Bronchial epithelial cell (primary cell): ENCODE results near the gene CHRNE. TPM values are rescaled to one million over a fixed set of nuclear protein-coding genes. Genes with fewer than 3 reads are reported as not detected.
"Not testable (repeated sequence)": the region's sequence is repeated elsewhere in the genome, so short reads cannot be mapped to it uniquely, and the experiment has no call there.

Experiments used
- DNase-seq: peaks from one replicate; pipeline ENCODE4 v3.0.0-alpha.2; 2010; ENCODE audit warnings: low read depth
- FAIRE-seq: peaks from 2 replicates; lab custom pipeline; 2011; peaks lifted over from hg19 to GRCh38; lab: Jason Lieb, UNC
- H3K27me3 ChIP-seq: 2 replicates; pipeline ENCODE4 v1.5.1; 2011; ENCODE audit warnings: low read length; ENCODE audit not compliant: control insufficient read depth, insufficient read depth
- H3K36me3 ChIP-seq: 2 replicates; pipeline ENCODE4 v1.5.1; 2011; ENCODE audit warnings: low read length; ENCODE audit not compliant: control insufficient read depth, insufficient read depth
- H3K4me3 ChIP-seq: 2 replicates; pipeline ENCODE4 v1.5.1; 2011; ENCODE audit warnings: mild to moderate bottlenecking, low read depth, low read length, control low read depth
- CTCF ChIP-seq: IDR thresholded peaks from 2 replicates; pipeline ENCODE4 v1.5.1; 2011; ENCODE audit warnings: mild to moderate bottlenecking, moderate library complexity, low read length, control low read depth, inconsistent platforms; ENCODE audit not compliant: insufficient read depth, severe bottlenecking
- total RNA-seq: library from RNA; depleted of rRNA; stranded (reverse); fragments of >200 nt; gene quantifications from 2 replicates; pipeline ENCODE4 v1.2.1, GENCODE V29; 2014

Gene CHRNE
- total RNA-seq, 1 donor from 2014 or later: 0.79 TPM

- Histone ChIP-seq H3K36me3 (peaks cover 61% of the 10 kb centered on the region), H3K4me3 (no peak overlapping the region), H3K27me3 (no peaks in the 10 kb centered on the region)
- TF ChIP-seq CTCF: no peak
- DNase-seq (no peak), FAIRE-seq (no peak)
Measured at GRCh38 chr17:4880857-4881256, 22.0 kb downstream of the CHRNE start.

- FAIRE-seq (no peak), DNase-seq (no peak)
- Histone ChIP-seq H3K36me3 (peaks cover 49% of the 10 kb centered on the region), H3K4me3 (no peak overlapping the region), H3K27me3 (no peaks in the 10 kb centered on the region)
- TF ChIP-seq CTCF: no peak
Measured at GRCh38 chr17:4879601-4880000, 23.3 kb downstream of the CHRNE start.

- peaks cover 44% of the 10 kb centered on the region for H3K36me3 ChIP-seq
Measured at GRCh38 chr17:4877089-4877488, 25.8 kb downstream of the CHRNE start.

GRCh38 chr17:4872786-4873185 is 30.1 kb downstream of the CHRNE start:
- DNase-seq: no peak
- Histone ChIP-seq H3K4me3 (no peak overlapping the region), H3K27me3 (no peaks in the 10 kb centered on the region), H3K36me3 (peaks cover 22% of the 10 kb centered on the region)
- TF ChIP-seq CTCF: no peak
- no peak for FAIRE-seq

More at GRCh38 chr17:4877089-4877488, 25.8 kb downstream of the CHRNE start:
- TF ChIP-seq CTCF: no peak
- no peak for FAIRE-seq
- DNase-seq: no peak
- Histone ChIP-seq H3K4me3 (no peak overlapping the region), H3K27me3 (no peaks in the 10 kb centered on the region)

GRCh38 chr17:4870855-4871254 is 32.0 kb downstream of the CHRNE start:
- peaks cover 12% of the 10 kb centered on the region for H3K36me3 ChIP-seq
- no peaks in the 10 kb centered on the region for H3K27me3 ChIP-seq
- FAIRE-seq (no peak), DNase-seq (no peak)
- no peak for TF ChIP-seq CTCF
- H3K4me3 ChIP-seq: no peak overlapping the region

- H3K36me3 ChIP-seq: peaks cover 13% of the 10 kb centered on the region
- H3K4me3 ChIP-seq, FAIRE-seq, H3K27me3 ChIP-seq, DNase-seq: not testable (repeated sequence)
Measured at GRCh38 chr17:4869058-4869998, 33.6 kb downstream of the CHRNE start.

GRCh38 chr17:4867535-4867934 is 35.4 kb downstream of the CHRNE start:
- DNase-seq, FAIRE-seq: not testable (repeated sequence)

More at GRCh38 chr17:4867535-4867934, 35.4 kb downstream of the CHRNE start:
- H3K36me3 ChIP-seq, H3K4me3 ChIP-seq, H3K27me3 ChIP-seq: not testable (repeated sequence)
